H1 (cell line): Measurements from ENCODE around the gene MOB3B. TPM values are rescaled to one million over a fixed set of nuclear protein-coding genes. Genes with fewer than 3 reads are reported as not detected.

Experiments used
- CTCF ChIA-PET: fragments of 300-600 bp; sonication (Branson Sonifier 250); formaldehyde crosslinking; loops from one replicate; lab custom pipeline; 2021; ENCODE audit not compliant: partially characterized antibody; lab: Charles Lee
- POLR2A ChIA-PET: fragments of 300-600 bp; sonication (Branson Sonifier 250); formaldehyde crosslinking; loops from one replicate; lab custom pipeline; 2021; ENCODE audit warnings: inconsistent platforms; ENCODE audit not compliant: partially characterized antibody; lab: Charles Lee
- DNase-seq, 2 experiments: peaks; one replicate each; pipeline versions ENCODE4 v3.0.0 to v3.0.0-alpha.2; 2010 to 2022; ENCODE audit warnings: low spot score in 2 of 2, low read depth in 1 of 2, mixed read lengths in 1 of 2
- FAIRE-seq: peaks from 2 replicates; lab custom pipeline; 2011; peaks lifted over from hg19 to GRCh38; lab: Jason Lieb, UNC
- H2AFZ ChIP-seq: 2 replicates; pipeline ENCODE4 v1.8.1; 2012; ENCODE audit warnings: low read length, inconsistent platforms
- H2AK5ac ChIP-seq: 2 replicates; pipeline ENCODE4 v1.6.1; 2013; ENCODE audit warnings: low read depth, low read length
- H2BK120ac ChIP-seq: replicated peaks from 2 replicates; pipeline ENCODE3; 2013; ENCODE audit warnings: low read depth, low read length, inconsistent platforms
- H2BK12ac ChIP-seq: 2 replicates; pipeline ENCODE4 v1.6.1; 2013; ENCODE audit warnings: low read depth, low read length
- H2BK15ac ChIP-seq: 2 replicates; pipeline ENCODE4 v1.6.1; 2013; ENCODE audit warnings: low read length
- H2BK20ac ChIP-seq: 2 replicates; pipeline ENCODE4 v1.6.1; 2013; ENCODE audit warnings: low read length
- H2BK5ac ChIP-seq: 2 replicates; pipeline ENCODE4 v1.6.1; 2013; ENCODE audit warnings: low read depth, low read length
- H3K14ac ChIP-seq: 2 replicates; pipeline ENCODE4 v1.6.1; 2013; ENCODE audit warnings: inconsistent platforms; ENCODE audit not compliant: insufficient read length
- H3K18ac ChIP-seq: 2 replicates; pipeline ENCODE4 v1.6.1; 2013; ENCODE audit warnings: low read length; ENCODE audit errors: extremely low read depth
- H3K23ac ChIP-seq: 2 replicates; pipeline ENCODE4 v1.6.1; 2013; ENCODE audit warnings: inconsistent platforms; ENCODE audit not compliant: insufficient read length
- H3K23me2 ChIP-seq: 2 replicates; pipeline ENCODE4 v1.6.1; 2013; ENCODE audit warnings: low read depth, low read length
- H3K27ac ChIP-seq: 2 replicates; pipeline ENCODE4 v1.6.1; 2011; ENCODE audit warnings: low read depth, low read length, inconsistent platforms
- H3K27me3 ChIP-seq, 4 experiments: replicated peaks in 1 of 4; 1 replicate in 1 of 4; 2 replicates in 3 of 4; pipeline versions ENCODE4 v1.6.1 to v1.8.1; 2011 to 2013; ENCODE audit warnings: low read length in 3 of 4, mild to moderate bottlenecking in 3 of 4, inconsistent platforms in 2 of 4, mixed read lengths in 2 of 4, moderate library complexity in 1 of 4; ENCODE audit not compliant: control insufficient read depth in 3 of 4, insufficient read depth in 3 of 4; ENCODE audit errors: extremely low read depth in 1 of 4
- H3K36me3 ChIP-seq, 4 experiments: 2 replicates each; pipeline versions ENCODE4 v1.6.1 to v1.8.1; 2011 to 2013; ENCODE audit warnings: mild to moderate bottlenecking in 4 of 4, low read length in 3 of 4, moderate library complexity in 2 of 4, control low read depth in 1 of 4, inconsistent platforms in 1 of 4; ENCODE audit not compliant: insufficient read depth in 4 of 4, control insufficient read depth in 2 of 4
- H3K4ac ChIP-seq: replicated peaks from 2 replicates; pipeline ENCODE3; 2013; ENCODE audit warnings: low read length, low read depth, mixed read lengths, inconsistent platforms; ENCODE audit not compliant: insufficient read length
- H3K4me1 ChIP-seq, 4 experiments: replicated peaks in 1 of 4; 1 replicate in 1 of 4; 2 replicates in 3 of 4; pipeline versions ENCODE4 v1.6.1 to v1.8.1; 2011 to 2013; ENCODE audit warnings: low read length in 3 of 4, inconsistent platforms in 2 of 4, mixed read lengths in 1 of 4; ENCODE audit not compliant: insufficient read depth in 4 of 4, control insufficient read depth in 3 of 4
- H3K4me2 ChIP-seq, 2 experiments: 2 replicates each; pipeline versions ENCODE4 v1.6.1 to v1.8.1; 2011 to 2013; ENCODE audit warnings: low read depth in 2 of 2, low read length in 2 of 2, control low read depth in 1 of 2, inconsistent platforms in 1 of 2, mild to moderate bottlenecking in 1 of 2; ENCODE audit not compliant: insufficient read depth in 1 of 2
- H3K4me3 ChIP-seq, 4 experiments: fragments of 200-600, 300-600 bp in 1 of 4; sonication (generic), shearing (Covaris generic), sonication (Bioruptor Twin) in 1 of 4; 2 replicates each; pipeline versions ENCODE4 v1.5.1 to v1.8.1; 2011 to 2016; ENCODE audit warnings: low read length in 4 of 4, low read depth in 3 of 4, control low read depth in 2 of 4, inconsistent platforms in 2 of 4, mild to moderate bottlenecking in 2 of 4, mixed read lengths in 1 of 4, moderate library complexity in 1 of 4; ENCODE audit not compliant: insufficient read depth in 2 of 4; ENCODE audit errors: extremely low read depth in 1 of 4
- H3K56ac ChIP-seq: replicated peaks from 2 replicates; pipeline ENCODE3; 2013; ENCODE audit warnings: low read depth, mild to moderate bottlenecking, mixed read lengths, low read length, inconsistent platforms; ENCODE audit not compliant: insufficient read length
- H3K79me1 ChIP-seq: 2 replicates; pipeline ENCODE4 v1.6.1; 2013; ENCODE audit warnings: low read depth, low read length, control low read depth
- H3K79me2 ChIP-seq, 2 experiments: 2 replicates each; pipeline versions ENCODE4 v1.6.1 to v1.8.1; 2012 to 2013; ENCODE audit warnings: low read length in 2 of 2, mild to moderate bottlenecking in 2 of 2, inconsistent platforms in 1 of 2; ENCODE audit not compliant: insufficient read depth in 2 of 2, control insufficient read depth in 1 of 2
- H3K9ac ChIP-seq, 4 experiments: replicated peaks in 1 of 4; 1 replicate in 1 of 4; 2 replicates in 3 of 4; pipeline versions ENCODE4 v1.6.1 to v1.8.1; 2011 to 2013; ENCODE audit warnings: low read depth in 3 of 4, low read length in 3 of 4, control low read depth in 2 of 4, mild to moderate bottlenecking in 2 of 4, moderate library complexity in 2 of 4, inconsistent platforms in 1 of 4; ENCODE audit errors: extremely low read depth in 1 of 4
- H3K9me3 ChIP-seq, 2 experiments: 2 replicates each; pipeline versions ENCODE4 v1.6.1 to v1.8.1; 2012 to 2013; ENCODE audit warnings: mild to moderate bottlenecking in 2 of 2, moderate library complexity in 2 of 2, control low read depth in 1 of 2, inconsistent platforms in 1 of 2, low read depth in 1 of 2, low read length in 1 of 2, mixed read lengths in 1 of 2; ENCODE audit not compliant: insufficient read depth in 2 of 2
- H4K20me1 ChIP-seq, 2 experiments: replicated peaks in 1 of 2; 2 replicates each; pipeline versions ENCODE3 to v1.8.1; 2011 to 2013; ENCODE audit warnings: inconsistent platforms in 2 of 2, low read length in 2 of 2, mild to moderate bottlenecking in 1 of 2; ENCODE audit not compliant: insufficient read depth in 2 of 2, control insufficient read depth in 1 of 2
- H4K5ac ChIP-seq: 2 replicates; pipeline ENCODE4 v1.6.1; 2013; ENCODE audit warnings: low read length, low read depth, mixed read lengths, inconsistent platforms; ENCODE audit not compliant: insufficient read length
- H4K8ac ChIP-seq: 2 replicates; pipeline ENCODE4 v1.8.0; 2013; ENCODE audit warnings: mild to moderate bottlenecking, moderate library complexity, low read length, inconsistent platforms; ENCODE audit not compliant: insufficient read depth; ENCODE audit errors: extremely low read depth
- H4K91ac ChIP-seq: replicated peaks from 2 replicates; pipeline ENCODE3; 2013; ENCODE audit warnings: low read length, mixed read lengths, inconsistent platforms; ENCODE audit not compliant: insufficient read length
- CTBP2 ChIP-seq: IDR thresholded peaks from 2 replicates; pipeline ENCODE4 v1.7.0; 2011; ENCODE audit warnings: borderline replicate concordance, mild to moderate bottlenecking, moderate library complexity, mixed read lengths, low read length; ENCODE audit not compliant: insufficient read depth, insufficient read length
- KDM4A ChIP-seq: IDR thresholded peaks from one replicate; pipeline ENCODE4 v1.7.1; 2012; ENCODE audit warnings: low read depth, mild to moderate bottlenecking, moderate library complexity, low read length, inconsistent platforms; ENCODE audit not compliant: severe bottlenecking
- TAF7 ChIP-seq: optimal IDR thresholded peaks from 2 replicates; pipeline ENCODE3; 2011; ENCODE audit warnings: low read depth, mild to moderate bottlenecking, inconsistent platforms, low read length, moderate library complexity, borderline replicate concordance
- WGBS, 2 experiments: shearing (Covaris generic) in 1 of 2; methylation state at CpG; one replicate each; pipeline versions ENCODE4 v1.1.6 to v1.1.7; 2013 to 2015; ENCODE audit warnings: low lambda C conversion rate in 2 of 2, mixed read lengths in 2 of 2, inconsistent platforms in 1 of 2, low coverage in 1 of 2, missing lambda C conversion rate in 1 of 2; ENCODE audit not compliant: insufficient replicate concordance in 2 of 2, insufficient coverage in 1 of 2, insufficient read length in 1 of 2; ENCODE audit errors: extremely low coverage in 1 of 2, missing lambda C conversion rate in 1 of 2; 5-methylcytosine and 5-hydroxymethylcytosine counted together
- polyA plus RNA-seq, 7 experiments: library from polyadenylated mRNA; depleted of rRNA in 3 of 7; stranded (reverse) in 5 of 7; unstranded in 2 of 7; fragments of >200 nt in 5 of 7; fragments of 200-250 nt in 2 of 7; gene quantifications; 1 replicate in 5 of 7; 2 replicates in 1 of 7; 4 replicates in 1 of 7; pipeline versions ENCODE4 v1.2.1 to v1.2.3, GENCODE V29; 2011 to 2013; ENCODE audit warnings: missing spikeins in 2 of 7, mixed read lengths in 2 of 7
- total RNA-seq: library from RNA; stranded (reverse); fragmentation: NEBNext Ultra II Directional; extraction: Animal tissue kit (Norgen Biotek cat#: 25700); gene quantifications from 2 replicates; pipeline ENCODE4 v1.2.1, GENCODE V29; 2021

The MOB3B gene
- total and polyA plus RNA-seq, 2 of the 8 experiments (the other 6 are each of a cell fraction or from before 2014, with no cell fraction given): 12.7 to 16.1 TPM

GRCh38 chr9:27279611-27280010, 250.0 kb downstream of the MOB3B start:
- no peak overlapping the region for H3K4me2 ChIP-seq
- no peak overlapping the region for H3K27ac ChIP-seq
- H2AK5ac ChIP-seq: no peak overlapping the region
- no peak overlapping the region for H3K4ac ChIP-seq
- H3K79me1 ChIP-seq: no peaks in the 10 kb centered on the region
- no peaks in the 10 kb centered on the region; a peak in 1 of 7 replicates for H3K4me1 ChIP-seq
- no peaks in the 10 kb centered on the region for H3K79me2 ChIP-seq
- no peak overlapping the region for H3K18ac ChIP-seq
- no peak overlapping the region for H3K56ac ChIP-seq
- H2AFZ ChIP-seq: no peak overlapping the region
- H3K23ac ChIP-seq: no peak overlapping the region
- no peak overlapping the region for H2BK15ac ChIP-seq
- FAIRE-seq: no peak
- H2BK20ac ChIP-seq: no peak overlapping the region
- no peak overlapping the region for H2BK12ac ChIP-seq
- ChIA-PET CTCF (interaction anchor here (0.7 to 3.5 kb wide), 8 partner anchors 18 to 268 kb away, joined by 3 to 15 read pairs (median 4); no protein-coding TSS in a partner anchor), POLR2A (no interaction called here)
- no peak overlapping the region for H4K91ac ChIP-seq
- H3K9me3 ChIP-seq: no peaks in the 10 kb centered on the region
- DNase-seq: no peak
- WGBS, 2 experiments: 88% methylated on average over 3 of the region's 3 CpGs; no CpG with 5 or more reads in 1 of the 2 experiments
- H2BK5ac ChIP-seq: no peak overlapping the region
- H4K20me1 ChIP-seq: no peaks in the 10 kb centered on the region
- no peak overlapping the region for H3K4me3 ChIP-seq
- no peaks in the 10 kb centered on the region for H3K27me3 ChIP-seq
- no peak overlapping the region for H3K14ac ChIP-seq
- H3K9ac ChIP-seq: no peak overlapping the region
- H4K8ac ChIP-seq: no peak overlapping the region
- no peaks in the 10 kb centered on the region for H3K23me2 ChIP-seq
- no peaks in the 10 kb centered on the region for H3K36me3 ChIP-seq
- H4K5ac ChIP-seq: no peak overlapping the region
- H2BK120ac ChIP-seq: no peak overlapping the region
- no peak for TF ChIP-seq CTBP2
- no peak for TF ChIP-seq KDM4A
- TF ChIP-seq TAF7: no peak
